Measurements from ENCODE around the gene MICAL3.

Gene MICAL3

DNA sequence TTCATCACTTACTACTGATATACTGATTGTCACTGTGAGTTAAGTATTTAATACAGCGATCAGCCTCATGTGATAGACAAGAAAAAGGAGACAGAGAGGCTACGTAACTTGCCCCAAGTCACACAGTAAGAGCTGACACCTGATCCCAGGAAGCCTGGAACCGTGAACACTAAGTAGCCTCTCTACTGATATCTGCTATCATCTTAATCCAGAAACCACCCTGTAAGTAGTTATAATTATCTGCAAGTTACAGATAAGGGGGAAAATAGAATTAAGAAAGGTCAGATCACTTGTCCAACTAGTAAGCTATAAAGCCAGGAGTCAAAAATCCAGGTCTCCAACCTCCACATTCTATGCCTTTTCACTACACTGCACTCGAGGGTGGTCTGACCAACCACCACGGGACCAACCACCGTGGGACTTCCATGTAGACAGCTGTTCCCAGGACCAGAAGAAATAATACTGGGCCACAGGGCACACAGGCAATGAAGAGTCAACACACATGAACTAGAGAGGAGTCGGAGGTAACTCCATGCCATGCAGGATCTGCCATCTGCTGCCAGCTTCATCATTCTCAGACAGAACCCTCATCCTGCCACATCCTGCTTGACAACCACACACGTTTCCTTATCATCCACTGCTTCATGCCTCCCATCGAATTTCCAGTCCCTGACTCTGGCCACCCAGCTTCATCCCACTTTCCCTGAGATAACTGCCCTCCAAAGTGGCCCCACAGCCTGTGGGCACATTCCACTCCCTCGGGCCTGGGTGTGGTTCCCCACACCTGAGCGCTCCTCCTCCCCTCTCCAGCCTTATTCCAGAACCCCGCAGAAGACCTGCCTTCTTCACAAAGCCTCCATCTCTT, 58.6 kb downstream of the MICAL3 start:
- Histone ChIP-seq H2AFZ (ENCODE audit: low read depth, low read length) (no peak overlapping the region), H3K9ac (ENCODE audit: low read length) (peak overlapping the region; percentile 30), H3K27ac (ENCODE audit: low read length) (peak overlapping the region; percentile 73), H3K4me1 (ENCODE audit: low read length) (peaks cover 46% of the 10 kb centered on the region), H3K36me3 (replicated peaks; ENCODE audit: low read depth, low read length) (peaks cover 35% of the 10 kb centered on the region), H3K4me3 (ENCODE audit: low read length) (peak overlapping the region; percentile 57), H3K4me2 (ENCODE audit: low read length) (peak overlapping the region; percentile 82), H3K9me3 (ENCODE audit: insufficient read depth, low read length) (no peaks in the 10 kb centered on the region), H3K27me3 (ENCODE audit: low read depth, low read length) (no peaks in the 10 kb centered on the region), H3K79me2 (ENCODE audit: low read length) (peaks cover 99% of the 10 kb centered on the region), H4K20me1 (ENCODE audit: insufficient read depth, low read length) (peaks cover 95% of the 10 kb centered on the region)
- no peak for TF ChIP-seq EZH2phosphoT487 (IDR thresholded peaks at IDR 0.05; ENCODE audit: low read depth)
- TF ChIP-seq, protein P1, sequence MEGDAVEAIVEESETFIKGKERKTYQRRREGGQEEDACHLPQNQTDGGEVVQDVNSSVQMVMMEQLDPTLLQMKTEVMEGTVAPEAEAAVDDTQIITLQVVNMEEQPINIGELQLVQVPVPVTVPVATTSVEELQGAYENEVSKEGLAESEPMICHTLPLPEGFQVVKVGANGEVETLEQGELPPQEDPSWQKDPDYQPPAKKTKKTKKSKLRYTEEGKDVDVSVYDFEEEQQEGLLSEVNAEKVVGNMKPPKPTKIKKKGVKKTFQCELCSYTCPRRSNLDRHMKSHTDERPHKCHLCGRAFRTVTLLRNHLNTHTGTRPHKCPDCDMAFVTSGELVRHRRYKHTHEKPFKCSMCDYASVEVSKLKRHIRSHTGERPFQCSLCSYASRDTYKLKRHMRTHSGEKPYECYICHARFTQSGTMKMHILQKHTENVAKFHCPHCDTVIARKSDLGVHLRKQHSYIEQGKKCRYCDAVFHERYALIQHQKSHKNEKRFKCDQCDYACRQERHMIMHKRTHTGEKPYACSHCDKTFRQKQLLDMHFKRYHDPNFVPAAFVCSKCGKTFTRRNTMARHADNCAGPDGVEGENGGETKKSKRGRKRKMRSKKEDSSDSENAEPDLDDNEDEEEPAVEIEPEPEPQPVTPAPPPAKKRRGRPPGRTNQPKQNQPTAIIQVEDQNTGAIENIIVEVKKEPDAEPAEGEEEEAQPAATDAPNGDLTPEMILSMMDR (IDR thresholded peaks at IDR 0.05; ENCODE audit: low read depth, low read length) = no peak

DNA sequence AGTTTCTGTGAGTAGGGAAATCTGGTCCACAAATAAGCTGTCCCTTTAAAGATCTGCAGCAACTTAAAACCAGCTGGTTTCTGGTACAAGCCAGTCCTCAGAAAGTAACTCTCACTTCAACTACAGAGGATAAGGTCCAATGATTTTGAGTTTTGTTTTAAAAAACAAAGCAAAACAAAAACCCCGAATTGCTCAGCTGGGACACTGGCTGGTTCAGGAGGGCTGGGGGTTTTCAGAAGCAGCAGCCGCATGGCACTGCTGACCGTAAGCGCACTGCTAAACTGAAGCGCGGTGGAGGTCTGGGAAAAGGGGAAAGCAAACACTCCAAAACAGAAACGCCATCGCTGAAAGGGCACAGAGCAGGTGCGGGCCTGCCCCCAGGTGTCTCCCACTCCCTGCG, 59.7 kb downstream of the MICAL3 start:
- Histone ChIP-seq H2AFZ (ENCODE audit: low read depth, low read length) (no peak overlapping the region), H4K20me1 (ENCODE audit: insufficient read depth, low read length) (peaks cover 95% of the 10 kb centered on the region), H3K27ac (ENCODE audit: low read length) (peak overlapping the region; percentile 73), H3K9me3 (ENCODE audit: insufficient read depth, low read length) (no peaks in the 10 kb centered on the region), H3K36me3 (replicated peaks; ENCODE audit: low read depth, low read length) (peaks cover 34% of the 10 kb centered on the region), H3K9ac (ENCODE audit: low read length) (peak overlapping the region; percentile 30; the same call in 1 of the 2 replicates), H3K4me3 (ENCODE audit: low read length) (peak overlapping the region; percentile 57), H3K4me1 (ENCODE audit: low read length) (peaks cover 37% of the 10 kb centered on the region), H3K27me3 (ENCODE audit: low read depth, low read length) (no peaks in the 10 kb centered on the region), H3K79me2 (ENCODE audit: low read length) (peaks cover 99% of the 10 kb centered on the region), H3K4me2 (ENCODE audit: low read length) (peak overlapping the region; percentile 82)
- TF ChIP-seq EZH2phosphoT487 (IDR thresholded peaks at IDR 0.05; ENCODE audit: low read depth) = no peak
- TF ChIP-seq, protein P1 (IDR thresholded peaks at IDR 0.05; ENCODE audit: low read depth, low read length) = no peak

- peaks cover 31% of the 10 kb centered on the region for H3K36me3 ChIP-seq (replicated peaks; ENCODE audit: low read depth, low read length)
- peak overlapping the region; percentile 57 for H3K4me3 ChIP-seq (ENCODE audit: low read length)
- H3K27ac ChIP-seq (ENCODE audit: low read length) = peak overlapping the region; percentile 73
- TF ChIP-seq, protein P1 (IDR thresholded peaks at IDR 0.05; ENCODE audit: low read depth, low read length) = no peak
- no peak for TF ChIP-seq EZH2phosphoT487 (IDR thresholded peaks at IDR 0.05; ENCODE audit: low read depth)
- no peaks in the 10 kb centered on the region for H3K9me3 ChIP-seq (ENCODE audit: insufficient read depth, low read length)
- H3K4me1 ChIP-seq (ENCODE audit: low read length) = peaks cover 37% of the 10 kb centered on the region
- no peaks in the 10 kb centered on the region for H3K27me3 ChIP-seq (ENCODE audit: low read depth, low read length)
- H4K20me1 ChIP-seq (ENCODE audit: insufficient read depth, low read length) = peaks cover 93% of the 10 kb centered on the region
- H3K79me2 ChIP-seq (ENCODE audit: low read length) = peaks cover 99% of the 10 kb centered on the region
- peak overlapping the region; percentile 14; the same call in 1 of the 2 replicates for H3K9ac ChIP-seq (ENCODE audit: low read length)
- H2AFZ ChIP-seq (ENCODE audit: low read depth, low read length) = no peak overlapping the region
- H3K4me2 ChIP-seq (ENCODE audit: low read length) = peak overlapping the region; percentile 82
Measured at GRCh38 chr22:17964156-17964555, 60.2 kb downstream of the MICAL3 start.

GRCh38 chr22:17963015-17963414, 61.3 kb downstream of the MICAL3 start:
- H3K27ac ChIP-seq (ENCODE audit: low read length) = no peak overlapping the region
- no peak overlapping the region for H3K4me2 ChIP-seq (ENCODE audit: low read length)
- TF ChIP-seq, protein P1 (IDR thresholded peaks at IDR 0.05; ENCODE audit: low read depth, low read length) = no peak
- no peak for TF ChIP-seq EZH2phosphoT487 (IDR thresholded peaks at IDR 0.05; ENCODE audit: low read depth)
- peaks cover 90% of the 10 kb centered on the region for H4K20me1 ChIP-seq (ENCODE audit: insufficient read depth, low read length)
- peaks cover 28% of the 10 kb centered on the region for H3K36me3 ChIP-seq (replicated peaks; ENCODE audit: low read depth, low read length)
- H3K79me2 ChIP-seq (ENCODE audit: low read length) = peaks cover 96% of the 10 kb centered on the region
- no peaks in the 10 kb centered on the region for H3K27me3 ChIP-seq (ENCODE audit: low read depth, low read length)
- no peaks in the 10 kb centered on the region for H3K9me3 ChIP-seq (ENCODE audit: insufficient read depth, low read length)
- no peak overlapping the region for H3K4me3 ChIP-seq (ENCODE audit: low read length)
- no peak overlapping the region for H2AFZ ChIP-seq (ENCODE audit: low read depth, low read length)
- H3K9ac ChIP-seq (ENCODE audit: low read length) = no peak overlapping the region
- peaks cover 37% of the 10 kb centered on the region for H3K4me1 ChIP-seq (ENCODE audit: low read length)

Measured in OCI-LY3 (cell line).